Measurements from ENCODE around the gene ZFHX3.
"Not testable (repeated sequence)": the region's sequence is repeated elsewhere in the genome, so short reads cannot be mapped to it uniquely, and the experiment has no call there.

ZFHX3 gene

GRCh38 chr16:73019457-73020362 lies 28.2 kb downstream of the ZFHX3 start:
- no peak for DNase-seq

GRCh38 chr16:73018821-73019456 lies 29.0 kb downstream of the ZFHX3 start:
- no peak for DNase-seq

GRCh38 chr16:73017321-73017720 lies 30.6 kb downstream of the ZFHX3 start:
- DNase-seq = no peak

DNA sequence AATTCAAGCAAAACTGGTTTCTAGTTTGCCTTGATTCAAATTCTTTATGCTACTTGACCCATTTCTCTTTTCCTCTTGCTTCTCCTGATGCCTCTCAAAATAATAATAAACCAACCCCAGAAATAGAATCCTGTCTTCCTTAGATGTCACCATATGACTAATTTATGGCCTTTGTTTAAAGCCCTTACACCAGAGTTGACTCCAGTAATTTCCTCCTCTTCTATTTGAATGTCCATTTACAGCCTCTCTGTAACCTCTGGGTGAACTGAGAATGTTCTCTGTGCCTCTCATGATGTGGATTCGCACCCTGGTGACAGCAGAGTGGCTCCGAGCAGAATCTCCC lies 31.5 kb downstream of the ZFHX3 start:
- no peak for DNase-seq

GRCh38 chr16:73015612-73016487 lies 32.1 kb downstream of the ZFHX3 start:
- DNase-seq = no peak

DNA sequence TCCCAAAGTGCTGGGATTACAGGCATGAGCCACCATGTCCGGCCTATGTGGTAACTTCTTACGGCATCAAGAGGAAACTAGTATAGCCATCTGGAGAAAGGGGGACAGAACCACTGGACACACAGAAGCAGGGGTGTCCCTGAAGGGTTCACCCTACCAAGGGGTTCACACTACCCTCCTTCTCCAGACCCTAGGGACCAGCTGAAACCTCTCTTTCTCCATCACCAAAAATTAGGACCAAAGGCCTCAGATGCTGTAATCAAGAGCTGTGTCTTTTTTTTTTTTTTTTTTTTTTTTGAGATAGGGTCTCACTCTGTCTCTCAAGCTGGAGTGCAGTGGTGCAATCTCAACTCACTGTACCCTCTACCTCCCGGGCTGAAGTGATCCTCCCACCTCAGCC lies 33.2 kb downstream of the ZFHX3 start:
- DNase-seq = no peak

DNA sequence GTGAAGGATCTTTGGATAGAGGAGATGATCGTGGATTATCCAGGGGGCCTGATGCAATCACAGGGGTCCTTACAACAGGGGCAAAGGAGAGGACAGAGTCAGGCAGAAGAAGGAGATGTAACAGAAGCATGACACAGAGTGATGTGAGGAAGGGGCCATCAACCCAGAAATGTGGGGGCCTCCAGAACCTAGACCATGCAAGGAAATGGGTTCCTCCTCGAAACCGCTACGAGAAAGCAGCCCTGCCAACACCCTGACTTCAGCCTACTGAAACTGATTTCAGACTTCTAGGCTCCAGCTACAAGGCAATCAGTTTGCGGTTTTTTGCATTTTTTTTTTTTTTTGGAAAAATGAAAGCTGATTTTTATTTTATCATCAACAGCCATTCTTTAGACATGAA lies 34.0 kb downstream of the ZFHX3 start:
- DNase-seq = no peak

GRCh38 chr16:73012341-73012740 lies 35.6 kb downstream of the ZFHX3 start:
- DNase-seq = no peak

DNA sequence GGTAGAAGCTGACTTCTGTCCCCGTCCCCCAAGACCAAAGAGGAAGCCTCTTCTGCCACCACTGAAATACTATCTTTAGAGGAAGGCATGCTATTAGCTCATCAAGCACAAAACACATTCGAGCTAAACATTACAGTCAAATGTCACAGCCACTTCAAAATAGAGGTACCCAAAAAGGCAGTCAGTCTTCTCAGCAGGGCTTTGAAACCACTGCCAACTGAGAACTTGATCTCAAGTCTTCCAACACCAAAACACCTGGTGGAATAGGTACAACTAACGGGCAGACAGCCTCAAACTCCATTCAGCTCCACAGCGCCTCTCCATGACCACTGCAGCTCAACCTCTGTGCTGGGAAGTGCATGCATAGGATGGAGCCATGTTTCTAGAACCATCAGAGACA lies 36.0 kb downstream of the ZFHX3 start:
- DNase-seq = no peak

DNA sequence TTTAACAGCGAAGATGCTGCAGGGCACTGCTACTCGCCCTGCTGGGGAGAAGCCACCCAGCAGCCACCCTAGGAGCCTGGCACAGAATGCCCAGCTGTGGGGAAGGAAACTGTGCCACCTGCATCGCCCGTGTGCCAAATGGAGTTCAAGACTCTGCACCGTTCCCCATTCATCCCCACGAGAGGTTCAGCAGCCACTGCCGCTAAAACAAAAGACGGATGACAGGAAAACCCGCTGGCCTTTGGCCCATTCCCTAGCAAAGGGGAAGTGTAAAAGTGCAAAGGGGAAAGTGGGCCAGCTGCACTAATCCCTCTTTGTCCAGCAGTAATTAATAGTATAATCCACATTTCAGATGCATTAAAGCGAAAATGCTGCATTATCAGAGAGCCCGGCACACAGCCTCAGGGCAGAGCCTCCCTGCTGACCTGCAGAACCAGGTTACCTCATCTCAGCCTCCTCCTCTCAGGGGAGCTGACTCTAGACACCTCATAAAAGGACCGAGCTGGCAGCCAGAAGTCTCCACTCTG lies 37.7 kb downstream of the ZFHX3 start:
- no peak for DNase-seq

GRCh38 chr16:73009710-73010109 lies 38.2 kb downstream of the ZFHX3 start:
- not testable (repeated sequence) for DNase-seq

GRCh38 chr16:73006026-73006425 lies 41.9 kb downstream of the ZFHX3 start:
- no peak for DNase-seq

- DNase-seq = no peak
These were observed 45.1 kb downstream of the ZFHX3 start for GRCh38 chr16:73002866-73003265.

DNA sequence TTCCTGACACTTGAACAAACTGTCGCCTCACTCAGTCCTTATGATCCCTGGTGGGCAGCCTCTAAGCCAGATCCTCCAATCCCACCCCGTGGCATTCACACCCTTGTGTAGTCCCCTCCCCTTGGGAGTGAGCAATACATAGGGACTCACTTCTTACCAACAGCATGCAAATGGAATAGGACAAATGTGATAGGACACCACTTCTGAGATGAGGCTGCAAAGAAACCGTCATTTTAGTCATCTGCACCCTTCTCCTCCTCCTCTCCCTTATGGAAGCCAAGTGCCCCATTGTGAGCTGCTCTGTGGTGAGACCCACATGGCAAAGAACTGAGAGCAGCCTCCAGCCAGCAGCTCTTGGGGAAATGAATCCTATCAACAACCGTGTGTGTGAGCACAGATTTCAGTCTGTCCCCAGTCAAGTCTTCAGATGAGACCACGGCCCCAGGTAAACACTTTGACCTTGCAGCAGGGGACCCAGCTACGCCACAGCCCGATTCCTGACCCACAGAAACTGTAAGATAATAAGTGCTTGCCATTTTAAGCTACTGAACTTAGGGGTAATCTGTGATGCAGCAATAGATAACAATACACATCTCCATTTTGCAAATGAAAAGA lies 46.9 kb downstream of the ZFHX3 start:
- no peak for DNase-seq

DNA sequence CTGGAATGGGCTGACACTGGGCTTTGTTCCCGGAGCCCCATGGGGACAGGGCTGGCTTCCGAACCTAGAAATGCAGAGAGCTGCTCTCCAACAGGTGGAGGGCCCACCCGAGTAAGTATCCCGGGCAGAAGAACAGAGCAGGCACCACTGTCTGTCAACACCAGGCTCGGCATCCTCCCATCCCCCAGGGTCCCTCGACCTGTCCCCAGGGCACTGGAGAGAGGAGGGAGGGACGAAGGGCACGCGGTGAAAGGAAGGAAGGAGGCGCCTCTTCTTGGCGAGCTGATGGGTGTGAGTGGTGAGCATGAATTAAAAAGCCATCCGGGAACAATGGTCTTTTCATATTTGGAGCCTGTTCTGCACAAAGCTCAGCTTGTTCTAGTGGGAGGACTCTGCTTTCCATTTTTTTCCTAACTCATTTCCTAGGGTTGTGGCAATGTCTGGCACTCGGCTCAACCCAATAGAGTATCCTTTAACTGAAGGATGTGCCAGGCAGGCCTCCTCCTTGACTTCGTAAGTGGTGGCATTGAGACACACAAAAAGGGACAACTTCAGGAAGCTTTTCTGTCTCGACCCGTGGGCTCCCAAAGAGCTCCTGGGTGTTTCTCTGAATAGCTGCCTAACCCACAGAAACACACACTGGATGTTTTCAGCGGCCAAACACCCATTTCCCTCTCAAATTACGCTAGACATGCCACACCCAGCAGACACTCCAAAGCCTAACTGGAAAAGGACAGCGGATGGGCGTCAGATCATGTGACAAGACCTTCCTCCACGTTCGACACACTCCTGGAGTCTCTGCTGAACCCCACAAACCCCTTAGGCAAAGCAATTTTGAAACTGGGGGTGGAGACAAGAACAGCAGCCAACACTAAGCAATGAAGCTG lies 47.7 kb downstream of the ZFHX3 start:
- no peak for DNase-seq

- DNase-seq = no peak
These were observed 48.3 kb downstream of the ZFHX3 start for GRCh38 chr16:72999541-73000019.

DNA sequence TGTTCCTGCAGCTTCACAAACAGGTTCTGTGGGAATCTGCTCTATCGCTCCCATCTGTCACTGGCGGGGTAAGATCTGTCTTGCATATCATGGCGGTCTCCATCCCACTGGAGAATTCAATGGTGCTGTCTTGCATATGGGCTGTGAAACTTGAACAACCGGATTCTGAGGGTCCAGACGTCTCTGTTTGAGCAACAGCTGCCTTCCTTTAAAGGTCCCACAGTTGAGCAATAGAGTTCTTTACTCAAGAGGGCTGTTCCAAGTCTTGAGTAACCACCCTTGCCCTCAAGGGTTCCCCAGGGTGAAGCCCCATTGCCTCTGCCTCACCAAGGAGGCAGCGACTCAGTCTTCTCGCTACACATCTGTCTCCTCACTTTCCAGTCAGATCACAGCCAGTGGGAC lies 50.8 kb downstream of the ZFHX3 start:
- peak in 1 of 2 donors; percentile 27 for DNase-seq

DNA sequence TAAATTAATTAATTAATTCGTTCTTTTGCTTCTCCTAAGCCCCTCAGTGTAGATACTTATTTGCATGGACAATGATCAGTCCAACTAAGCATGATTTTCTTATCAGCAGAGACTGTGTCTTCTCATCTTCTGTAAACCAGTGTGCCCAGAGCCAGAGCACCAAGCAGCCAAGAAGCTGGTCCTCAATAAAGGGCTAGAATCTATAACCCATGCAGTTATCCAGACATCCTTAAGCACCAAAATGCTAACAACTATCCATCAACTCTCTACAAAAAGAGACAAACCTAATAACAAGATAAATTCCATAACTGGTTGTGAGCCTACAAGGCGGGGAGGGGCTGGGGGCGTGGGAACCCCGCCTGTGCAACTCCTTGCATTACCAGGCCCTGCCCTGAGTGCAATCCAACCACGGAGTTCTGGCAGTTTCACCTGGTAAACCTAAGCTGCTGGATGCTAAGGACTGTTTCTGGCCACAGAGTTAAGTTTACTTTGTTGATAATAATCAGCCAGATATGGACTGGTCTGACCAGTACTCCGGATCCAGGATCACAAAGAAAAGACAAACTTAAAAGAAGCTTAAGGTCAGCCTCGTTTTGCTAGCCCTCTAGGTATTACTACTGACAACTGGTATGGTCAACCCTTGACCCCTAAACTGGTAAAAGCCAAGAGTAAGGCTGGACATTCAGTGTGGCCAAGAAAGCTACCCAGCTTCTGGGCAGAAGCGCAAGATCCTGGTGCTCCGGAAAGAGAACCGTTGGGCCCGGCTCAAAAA lies 51.5 kb downstream of the ZFHX3 start:
- DNase-seq = no peak

DNA sequence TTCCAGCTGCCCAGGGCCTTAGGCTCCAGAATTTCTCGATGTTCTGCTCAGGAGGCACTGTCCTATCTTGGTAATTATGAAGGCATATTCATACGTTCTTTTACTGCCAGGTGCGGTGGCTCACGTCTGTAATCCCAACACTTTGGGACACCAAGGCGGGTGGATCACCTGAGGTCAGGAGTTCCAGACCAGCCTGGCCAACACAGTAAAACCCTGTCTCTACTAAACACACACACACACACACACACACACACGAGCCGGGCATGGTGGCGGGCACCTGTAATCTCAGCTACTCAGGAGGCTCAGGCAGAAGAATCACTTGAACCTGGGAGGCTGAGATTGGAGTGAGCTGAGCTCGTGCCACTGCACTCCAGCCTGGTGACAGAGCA lies 52.1 kb downstream of the ZFHX3 start:
- DNase-seq = not testable (repeated sequence)

DNA sequence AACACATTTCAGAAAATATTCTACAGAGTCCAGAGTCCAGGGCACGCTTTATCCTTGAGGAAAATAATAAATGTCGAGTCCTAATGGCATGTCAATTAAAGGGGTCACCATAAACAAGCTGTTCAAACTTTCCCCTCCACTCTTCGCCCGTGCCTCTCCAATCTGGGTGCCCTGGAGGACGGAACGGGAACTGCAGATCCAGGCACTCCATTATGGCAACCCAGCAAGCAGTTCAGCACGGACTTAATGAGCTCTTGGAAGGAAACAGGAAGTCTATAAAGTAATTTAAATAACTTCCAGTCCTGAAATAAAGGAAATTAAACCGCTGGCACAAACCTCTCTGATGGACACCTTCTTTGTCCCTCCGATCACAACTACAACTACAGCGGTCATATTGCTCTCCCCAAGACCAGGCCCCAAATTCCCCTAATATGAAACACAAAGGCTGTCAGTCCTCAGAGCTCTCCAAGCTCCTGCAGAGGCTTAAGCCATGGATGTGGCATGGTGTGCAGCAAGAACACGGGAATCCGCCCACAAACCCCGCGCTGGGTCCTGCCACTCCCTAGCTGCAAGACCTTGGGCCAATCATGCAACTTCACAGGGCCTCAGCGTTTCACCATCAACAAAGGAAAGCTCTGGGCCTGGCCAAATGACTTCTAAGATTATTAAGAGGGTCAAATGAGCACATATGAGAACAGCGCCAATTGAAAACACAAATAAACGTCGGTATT lies 52.6 kb downstream of the ZFHX3 start:
- no peak for DNase-seq
